Superior temporal gyrus (tissue), 1 donor: ENCODE measurements around the gene FAM193B.

ENCODE experiments used
- DNase-seq: peaks from one replicate; pipeline ENCODE4 v3.0.0-alpha.2; 2016; ENCODE audit errors: extremely low spot score

The FAM193B gene

DNA sequence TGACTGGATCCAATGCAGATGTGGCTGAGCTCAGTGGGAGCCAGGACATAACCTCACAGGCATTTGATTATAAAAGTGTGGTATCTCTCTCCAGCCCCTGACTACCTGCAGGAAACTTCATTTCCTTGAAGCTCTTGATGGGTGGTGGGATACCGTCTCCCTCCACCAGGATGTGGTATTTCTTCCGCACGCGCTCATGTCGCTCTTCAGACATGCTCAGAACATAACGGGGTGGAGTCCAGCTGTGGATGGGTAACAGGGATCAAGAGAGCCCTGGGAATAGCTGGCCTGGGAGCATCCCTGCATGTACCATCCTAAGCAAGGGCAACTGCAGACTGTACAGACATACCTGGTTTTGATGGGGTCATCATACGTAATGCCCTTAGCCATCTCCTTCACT, 38.8 kb downstream of the FAM193B start:
- DNase-seq, result no peak

DNA sequence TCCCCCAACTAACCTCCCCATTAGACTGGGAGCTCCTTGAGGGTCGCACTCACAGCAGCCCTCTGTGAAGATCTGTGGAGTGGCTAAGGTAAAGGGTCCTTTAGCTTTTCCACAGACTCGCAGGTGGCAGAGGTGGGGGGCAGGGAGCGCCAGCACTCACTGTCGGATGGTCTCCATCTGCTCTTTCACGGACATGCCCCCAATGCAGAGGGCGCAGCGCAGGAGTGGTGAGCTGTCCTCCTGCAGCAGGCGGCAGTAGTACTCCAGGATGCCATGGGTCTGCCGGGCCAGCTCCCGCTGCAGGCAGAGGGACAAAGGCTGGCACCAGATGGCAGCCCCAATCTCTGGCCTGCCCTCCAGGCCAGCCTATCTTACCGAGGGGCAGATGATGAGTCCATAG, 39.8 kb downstream of the FAM193B start:
- no peak for DNase-seq

DNA sequence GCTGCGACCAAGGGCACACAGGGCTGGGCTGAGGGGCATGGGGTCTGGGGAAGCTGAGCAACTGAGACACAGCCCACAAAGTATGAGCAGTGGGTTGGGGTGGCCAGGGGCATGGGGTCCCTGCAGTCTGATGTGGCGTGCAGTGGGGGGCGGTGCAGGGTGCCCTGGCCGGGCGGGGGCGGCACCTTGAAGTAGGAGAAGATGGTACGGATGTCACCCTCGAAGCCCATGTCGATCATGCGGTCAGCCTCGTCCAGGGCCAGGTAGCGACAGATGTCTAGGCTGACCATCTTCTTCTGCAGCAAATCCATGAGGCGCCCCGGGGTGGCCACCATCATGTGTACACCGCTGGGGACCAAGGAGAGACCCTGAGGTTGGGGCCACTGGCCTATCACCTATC, 40.9 kb downstream of the FAM193B start:
- no peak for DNase-seq

DNA sequence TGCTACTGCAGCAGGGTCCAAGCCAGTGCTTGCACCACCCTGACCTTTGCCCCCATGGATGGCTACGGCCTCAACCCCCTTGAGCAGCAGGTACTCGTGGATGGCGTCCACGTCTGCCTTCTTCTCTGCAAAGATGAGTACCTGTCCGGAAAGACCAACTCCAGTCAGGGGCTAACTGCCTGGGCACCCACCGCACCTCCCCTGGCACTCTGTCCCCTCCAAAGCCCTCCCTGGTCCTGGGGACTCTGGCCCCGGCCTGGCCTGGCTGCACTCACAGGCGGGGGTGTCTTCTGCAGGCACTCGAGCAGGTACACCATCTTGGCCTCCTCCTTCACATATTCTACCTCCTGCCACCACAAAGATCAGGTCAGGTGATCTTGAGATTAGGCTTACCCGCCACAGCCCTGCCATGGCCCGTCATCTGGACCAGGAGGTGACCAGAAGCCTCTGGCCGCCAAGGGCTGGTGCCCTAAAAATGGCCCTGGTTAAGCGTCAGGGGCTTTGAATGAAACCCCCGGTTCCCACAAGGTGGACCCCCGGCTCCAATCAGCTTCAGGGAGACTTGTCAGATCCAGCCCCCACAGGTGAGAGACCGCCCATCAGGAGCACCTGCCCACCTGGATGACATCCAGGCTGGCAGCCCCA, 41.5 kb downstream of the FAM193B start:
- no peak for DNase-seq

DNA sequence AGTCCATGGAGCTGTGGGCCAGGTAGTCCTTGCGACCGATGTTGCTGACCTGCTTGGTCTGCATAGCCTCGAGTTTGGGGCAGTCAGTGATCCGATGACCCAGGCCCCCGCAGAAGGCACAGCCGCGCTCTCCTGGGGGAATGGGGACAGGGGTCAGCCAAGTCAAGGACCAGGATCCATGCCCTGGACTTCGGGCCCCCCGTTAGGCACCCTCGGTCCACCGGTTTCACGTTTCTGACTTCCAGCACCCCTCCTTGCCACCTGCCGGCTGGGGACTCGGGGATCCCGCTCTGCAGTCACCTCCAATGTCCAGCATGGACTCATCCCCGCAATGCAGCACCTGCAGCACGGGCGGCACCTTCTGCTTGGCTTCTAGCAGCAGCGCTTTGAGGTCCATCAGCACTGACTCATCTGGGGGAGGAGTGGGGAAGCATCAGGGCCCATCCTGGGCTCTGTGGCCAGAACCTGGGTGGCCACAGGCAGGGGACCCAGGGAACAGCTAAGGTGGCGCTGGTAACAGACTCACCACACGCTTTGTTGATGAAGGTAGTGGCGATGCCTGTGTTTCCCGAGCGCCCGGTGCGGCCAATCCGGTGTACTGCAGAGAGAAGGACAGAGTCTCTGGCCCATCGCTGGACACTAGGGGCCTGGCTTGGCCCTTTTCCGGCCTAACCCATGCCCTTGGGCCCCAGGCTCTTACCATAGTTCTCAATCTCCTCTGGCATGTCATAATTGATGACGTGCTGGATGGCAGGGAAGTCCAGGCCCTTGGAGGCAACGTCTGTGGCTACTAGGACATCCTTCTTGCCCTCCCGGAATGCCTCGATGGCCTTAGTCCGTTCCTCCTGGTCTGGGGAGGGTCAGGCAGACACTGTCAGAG, 42.3 kb downstream of the FAM193B start:
- DNase-seq, result no peak

DNA sequence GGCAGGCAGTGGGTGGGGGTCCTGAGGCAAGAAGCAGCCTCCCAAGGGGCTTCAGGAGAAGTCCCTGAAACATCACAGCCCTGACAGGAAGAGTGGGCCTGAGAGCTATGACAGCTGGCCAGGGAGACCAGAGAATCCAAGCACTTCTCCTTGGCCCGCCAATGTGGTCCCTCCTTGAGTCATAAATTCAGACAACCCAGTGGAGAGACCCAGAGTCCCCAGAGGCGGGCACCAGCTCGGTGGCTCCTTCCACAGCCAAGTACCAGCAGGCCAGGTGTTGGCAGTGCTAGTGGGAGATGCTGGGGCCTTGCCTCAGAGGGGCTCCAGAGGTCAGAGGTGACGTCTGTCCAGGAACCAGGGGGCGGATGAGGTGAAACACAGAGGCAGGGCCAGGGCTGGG, 43.2 kb downstream of the FAM193B start:
- no peak for DNase-seq

DNA sequence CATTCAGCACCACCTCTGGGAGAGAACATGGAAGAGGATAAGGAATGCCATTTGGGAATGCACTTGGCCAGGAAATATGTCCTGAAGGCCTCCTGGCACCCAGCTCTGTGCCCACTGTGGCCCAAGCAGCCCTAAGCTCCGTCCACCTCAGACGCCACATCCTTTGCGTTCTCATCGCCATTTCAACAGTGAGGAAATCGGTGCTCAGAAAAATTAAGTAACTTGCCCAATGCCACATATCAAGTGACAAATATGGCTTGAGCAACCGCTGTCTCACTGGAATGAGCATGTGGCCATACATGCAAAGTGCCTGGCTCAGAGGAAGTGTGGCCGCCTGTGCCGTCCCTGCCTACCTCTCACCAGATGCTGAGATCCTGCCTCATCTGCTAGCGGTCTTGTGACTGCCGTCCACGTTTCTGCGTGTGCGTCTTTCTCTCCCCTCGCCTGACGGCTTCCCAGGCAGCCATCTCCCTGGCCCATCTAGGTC, 43.8 kb downstream of the FAM193B start:
- DNase-seq, result no peak

DNA sequence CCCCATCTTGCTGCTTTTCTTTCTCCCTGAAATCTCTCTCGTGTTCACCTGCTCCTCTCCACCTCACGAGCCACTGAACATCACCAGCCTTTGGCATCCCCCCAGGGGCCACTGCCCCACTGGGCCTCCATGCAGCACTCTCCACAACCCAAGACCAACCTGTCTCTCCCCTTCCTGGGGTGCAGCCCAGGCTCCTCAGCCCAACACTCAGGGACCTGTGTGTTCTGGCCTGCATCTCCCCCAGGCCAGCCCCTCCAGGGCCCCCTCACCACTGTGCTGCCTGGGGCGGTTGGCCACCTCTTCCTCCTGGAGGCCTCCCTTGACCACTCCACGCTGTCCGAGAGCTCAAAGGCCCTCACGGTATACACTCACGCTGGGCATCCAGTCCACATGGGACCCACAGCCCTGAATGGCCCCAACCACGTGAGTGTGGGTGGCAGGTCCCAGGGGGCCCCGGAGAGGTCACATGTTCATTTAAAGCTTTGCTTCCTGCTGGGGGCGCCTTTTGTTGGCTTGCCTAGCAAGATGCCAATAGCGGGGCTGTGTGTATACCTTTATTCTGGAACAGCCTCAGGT, 44.3 kb downstream of the FAM193B start:
- DNase-seq, result no peak

DNA sequence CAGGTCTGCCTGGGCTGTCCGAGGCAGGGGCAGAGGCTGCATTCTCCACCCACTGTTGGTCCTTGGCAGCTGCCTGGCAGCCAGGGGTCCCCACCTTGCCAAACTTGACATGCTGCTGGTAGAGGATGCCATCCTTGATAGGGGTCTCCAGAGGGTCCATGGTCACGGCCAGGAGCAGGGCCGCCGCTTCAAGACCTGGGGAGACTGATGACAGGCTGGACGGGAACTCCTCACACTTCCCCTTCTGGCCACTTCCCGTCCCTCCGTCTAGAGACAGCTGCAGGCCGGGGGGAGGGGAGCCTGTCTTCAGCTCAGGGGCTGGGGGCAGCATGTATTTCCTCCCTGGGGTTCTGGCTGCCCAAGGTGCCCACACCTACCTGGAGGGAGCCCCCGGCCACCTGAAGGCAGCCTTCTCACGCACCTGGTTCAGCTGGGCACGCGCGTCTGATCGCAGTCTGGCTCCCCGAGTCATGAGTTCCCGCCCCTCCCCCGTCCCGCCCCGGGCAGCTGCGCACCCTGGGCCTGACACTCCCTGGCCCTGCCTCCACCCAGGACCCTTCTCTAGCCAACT, 44.9 kb downstream of the FAM193B start, which contains the start of gene DOK3:
Gene DOK3 (minus strand): TSS at position 446 of the 571 bp plus-strand sequence. CDS start 286 bp downstream, at position 160.
- no peak for DNase-seq

DNA sequence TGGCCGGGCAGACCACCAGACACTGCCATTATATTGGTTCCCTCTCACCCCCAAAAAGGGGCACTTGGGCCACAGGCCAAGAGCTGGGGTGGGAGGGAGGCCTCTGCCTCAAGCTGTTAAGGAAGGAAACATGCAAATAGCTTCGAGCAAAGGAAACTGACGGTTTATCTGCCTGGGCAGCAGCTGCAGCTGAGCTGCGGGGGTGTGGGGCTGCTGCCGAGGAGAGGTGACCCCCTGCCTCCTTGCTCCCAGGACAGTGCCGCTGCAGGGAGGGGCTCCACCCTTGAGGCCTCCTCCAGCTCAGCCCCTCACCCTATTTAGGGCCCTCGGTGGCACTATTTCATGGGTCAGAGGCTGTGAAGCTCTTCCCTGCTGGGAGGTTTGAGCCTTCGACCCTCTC, 45.5 kb downstream of the FAM193B start:
- no peak for DNase-seq

DNA sequence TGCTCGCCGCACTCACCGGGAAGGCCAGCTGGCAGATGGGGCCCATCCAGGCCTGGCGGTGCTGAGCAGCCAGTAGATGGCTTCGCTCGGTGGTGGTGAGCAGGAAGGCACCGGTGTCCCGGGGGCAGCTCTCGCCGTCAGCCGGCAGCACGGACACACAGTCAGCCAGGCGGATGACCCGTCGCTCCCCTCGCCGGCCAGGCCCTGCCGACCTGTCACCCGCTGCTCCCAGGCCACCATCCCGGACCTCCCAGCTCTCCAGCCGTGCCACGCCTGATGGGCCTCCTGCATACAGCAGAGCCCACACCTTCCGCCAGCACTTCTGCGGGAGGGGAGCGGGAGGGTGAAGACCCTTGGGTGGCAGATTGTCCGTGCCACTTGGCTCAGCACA, 46.1 kb downstream of the FAM193B start:
- DNase-seq, result no peak

DNA sequence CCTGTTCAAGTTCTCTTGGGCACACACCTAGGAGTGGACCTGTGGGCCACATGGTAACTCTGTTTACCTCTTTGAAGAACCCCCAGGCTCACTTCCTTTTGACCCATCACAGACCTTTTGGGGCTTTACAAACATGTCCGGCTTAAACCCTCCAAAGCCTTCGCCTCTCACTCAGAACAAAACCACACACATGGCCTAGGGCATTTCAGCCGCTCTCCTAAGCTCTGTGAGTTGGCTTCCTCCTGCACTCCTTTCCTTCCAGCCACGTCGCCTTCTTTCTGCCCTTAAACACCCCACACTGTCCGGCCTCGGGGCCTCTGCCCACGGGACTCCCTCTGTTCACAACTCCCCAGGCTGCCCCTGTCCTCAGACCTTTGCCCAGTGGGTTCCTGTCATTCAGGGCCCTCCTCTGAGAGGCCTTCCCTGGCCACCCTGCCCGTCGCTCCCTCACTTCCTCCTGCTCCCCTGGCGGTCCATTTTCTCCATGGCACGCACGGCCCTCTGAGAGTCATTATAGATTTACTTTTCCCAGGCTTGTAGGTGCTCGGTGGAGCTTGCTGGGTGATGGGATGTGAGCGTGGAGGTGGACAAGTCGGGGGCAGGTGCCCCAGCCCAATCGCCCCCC, 46.7 kb downstream of the FAM193B start:
- no peak for DNase-seq

DNA sequence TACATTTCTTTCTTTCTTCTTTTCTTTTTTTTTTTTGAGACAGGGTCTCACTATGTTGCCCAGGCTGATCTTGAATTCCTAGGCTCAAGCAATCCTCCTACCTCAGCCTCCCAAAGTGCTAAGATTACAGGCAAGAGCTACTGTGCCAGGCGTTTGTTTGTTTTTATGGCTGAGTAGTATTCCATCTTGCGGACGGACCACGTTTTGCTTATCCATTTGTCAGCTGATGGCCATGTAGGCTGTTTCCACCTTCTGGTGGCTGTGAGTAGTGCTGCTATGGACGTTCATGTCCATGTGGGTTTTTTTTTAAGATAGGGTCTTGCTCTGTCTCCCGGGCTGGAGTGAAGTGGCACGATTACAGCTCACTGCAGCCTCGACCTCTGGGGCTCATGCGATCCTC, 47.2 kb downstream of the FAM193B start:
- DNase-seq, result no peak

DNA sequence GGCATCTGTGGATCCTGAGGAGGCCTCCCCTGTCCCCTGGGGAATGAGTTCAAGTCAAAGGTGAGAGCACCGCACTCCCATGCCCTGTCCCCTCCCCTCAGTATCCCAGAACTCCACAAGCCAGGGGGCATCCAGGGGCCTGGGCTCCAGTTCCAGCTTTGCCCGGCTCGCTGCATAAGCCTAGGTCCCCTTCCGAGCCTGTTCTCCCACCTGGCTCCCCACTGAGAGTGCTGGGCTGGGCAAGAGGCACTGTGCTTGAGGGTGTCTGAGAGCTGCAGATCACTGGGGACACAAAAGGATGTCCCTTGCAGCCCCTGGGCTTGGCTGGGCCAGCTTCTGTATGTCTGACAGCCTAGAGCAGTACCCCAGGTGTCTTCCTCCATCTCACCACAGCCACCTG, 49.3 kb downstream of the FAM193B start:
- DNase-seq, result no peak

DNA sequence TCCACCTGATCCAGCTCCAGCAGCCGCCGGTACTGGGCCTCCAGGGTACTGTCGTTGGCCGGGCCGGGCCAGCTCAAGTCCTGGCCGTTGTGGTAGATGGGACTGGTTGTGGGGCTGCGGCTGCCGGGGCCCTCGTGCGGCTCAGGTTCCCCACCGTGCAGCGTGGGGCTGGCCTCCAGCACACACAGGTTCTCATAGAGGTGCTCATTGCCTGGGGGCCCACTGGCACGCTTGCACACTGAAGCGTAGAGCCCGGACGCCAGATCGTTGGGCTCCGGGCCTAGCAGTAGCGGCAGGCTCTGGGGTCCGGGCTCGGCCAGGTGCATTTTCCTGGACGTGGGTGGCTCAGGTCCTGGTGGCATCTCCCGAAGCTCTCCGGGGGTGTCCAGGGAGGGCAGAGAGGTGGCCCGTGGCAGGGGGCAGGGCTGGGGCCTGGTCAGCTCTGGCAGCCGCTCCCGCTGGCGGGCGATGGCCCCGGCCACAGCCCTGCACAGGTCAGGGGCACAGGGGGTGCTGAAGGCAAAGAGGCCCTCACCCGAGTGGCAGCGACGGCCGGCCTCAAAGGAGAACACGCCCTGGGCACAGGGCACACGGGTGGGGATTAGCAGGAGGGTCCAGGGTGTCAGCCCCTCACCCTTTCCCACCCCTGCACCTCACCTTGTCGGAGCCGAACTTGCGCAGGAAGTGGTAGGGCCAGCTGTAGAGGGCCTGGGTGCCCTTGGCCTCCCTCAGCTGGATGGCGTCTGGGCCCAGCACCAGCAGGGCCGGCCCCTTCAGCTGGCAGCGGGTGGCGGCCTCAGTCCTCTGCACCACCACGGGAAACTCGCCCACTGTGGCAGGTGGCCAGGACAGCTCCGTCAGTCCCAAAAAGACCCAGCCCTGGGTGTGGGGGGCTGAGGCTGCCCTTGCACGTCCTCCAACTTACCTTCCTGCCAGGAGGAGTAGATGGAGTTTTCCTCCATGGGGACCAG, 50.0 kb downstream of the FAM193B start:
- no peak for DNase-seq

DNA sequence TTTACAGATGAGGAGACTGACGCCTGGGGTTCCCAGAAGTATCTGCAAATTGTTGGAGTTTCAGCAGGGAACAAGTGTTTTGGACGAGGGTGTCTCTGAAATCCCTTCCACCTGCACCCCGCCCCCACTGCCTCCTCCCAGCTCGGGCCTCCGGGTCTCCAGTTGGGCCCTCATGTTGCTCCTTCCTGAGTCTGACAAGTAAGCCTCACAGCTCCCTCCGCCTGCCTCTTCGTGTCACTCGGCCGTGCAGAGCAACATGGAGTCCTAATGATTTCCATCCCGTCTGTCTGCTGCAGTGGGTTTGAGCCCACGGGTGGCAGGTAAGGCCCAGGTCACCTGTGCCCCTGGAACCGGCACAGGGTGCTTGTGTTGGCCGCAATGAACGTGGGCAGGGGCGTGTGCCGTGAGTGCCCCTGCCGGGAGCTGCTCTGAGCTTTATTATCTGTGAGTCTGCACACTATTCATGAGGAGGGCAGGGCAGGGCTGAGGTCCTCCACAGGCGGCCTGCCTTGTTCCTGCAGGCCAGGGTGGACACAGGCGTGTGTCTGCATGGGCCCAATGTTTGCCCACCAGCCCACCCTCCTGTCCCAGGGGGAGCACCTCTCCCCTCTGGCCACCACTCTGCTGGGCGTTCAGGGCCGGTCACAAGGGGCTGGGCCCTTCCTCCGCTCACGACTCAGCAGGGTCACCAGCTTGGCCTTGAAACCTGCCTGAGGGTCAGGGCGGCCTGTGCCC, 50.8 kb downstream of the FAM193B start:
- DNase-seq, result no peak

DNA sequence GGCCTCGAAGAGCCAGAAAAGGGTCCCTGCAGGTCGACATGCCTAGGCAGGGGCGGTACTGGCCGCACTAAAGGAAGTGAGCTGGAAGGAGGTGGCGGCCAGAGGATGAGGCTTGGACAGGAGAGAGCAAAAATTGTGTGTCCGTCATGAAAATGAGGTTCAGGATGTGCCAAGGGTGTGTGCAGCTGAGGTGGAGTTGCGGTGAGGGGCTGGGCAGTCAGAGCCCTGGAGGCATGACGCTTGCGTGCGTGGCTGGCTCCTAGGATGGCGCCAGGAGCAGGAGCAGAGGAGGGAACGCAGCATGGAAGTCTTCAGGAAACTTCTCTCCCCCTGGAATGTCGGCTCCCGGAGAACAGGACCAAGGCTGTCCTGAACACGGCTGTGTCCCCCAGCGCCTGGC, 51.5 kb downstream of the FAM193B start:
- no peak for DNase-seq

DNA sequence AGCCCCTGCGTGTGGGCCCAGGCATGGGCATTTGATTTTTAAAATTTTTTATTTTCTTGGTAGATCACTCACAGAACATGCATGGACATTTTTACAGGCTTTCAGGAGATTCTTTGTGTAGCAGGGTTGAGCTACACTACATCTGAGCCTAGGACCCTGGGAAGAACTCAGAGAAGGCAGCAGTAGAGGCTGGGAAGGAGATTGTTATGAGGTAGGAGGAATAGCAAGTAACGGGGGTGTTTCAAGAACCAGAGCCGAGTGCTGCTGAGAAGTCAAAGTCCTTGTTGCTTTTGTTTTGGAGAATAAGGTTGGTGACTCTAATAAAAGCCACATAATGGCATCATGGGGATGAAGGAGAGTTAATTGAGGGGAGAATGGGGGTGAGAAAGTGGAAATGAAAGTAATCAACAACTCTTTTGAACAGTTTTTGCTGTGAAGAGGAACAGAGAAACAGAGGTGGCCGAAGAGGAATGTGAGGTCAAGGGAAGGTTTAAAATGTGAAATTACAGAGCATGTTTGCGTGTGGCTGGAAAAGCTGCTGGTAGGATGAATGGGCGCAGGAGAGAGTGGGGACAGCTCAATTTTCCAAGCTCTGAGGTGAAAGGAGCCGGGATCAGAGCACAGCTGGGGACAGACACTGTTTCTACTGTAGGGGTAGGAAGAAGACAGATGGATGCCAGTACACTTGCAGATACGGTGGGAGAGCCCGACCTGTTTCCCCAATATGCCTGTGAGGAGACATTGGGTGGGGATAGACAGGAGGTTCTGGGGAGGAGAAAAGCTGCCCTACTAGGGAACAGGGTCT, 52.3 kb downstream of the FAM193B start:
- no peak for DNase-seq
